Astrocyte (in vitro differentiated cells and primary cell): ENCODE measurements around the gene MAN1A1.

ENCODE experiments used
- CTCF ChIP-seq: IDR thresholded peaks from 2 replicates; pipeline ENCODE4 v1.5.1; 2011; ENCODE audit warnings: low read depth, mild to moderate bottlenecking, inconsistent platforms, low read length, moderate library complexity; ENCODE audit not compliant: insufficient read depth
- EZH2 ChIP-seq: IDR thresholded peaks from 2 replicates; pipeline ENCODE4 v1.6.1; 2012; ENCODE audit warnings: mild to moderate bottlenecking, low read length, inconsistent platforms; ENCODE audit not compliant: insufficient read depth

- no peak for TF ChIP-seq CTCF
- no peak for TF ChIP-seq EZH2
Measured at GRCh38 chr6:119319694-119320093, 29.9 kb downstream of the MAN1A1 start.
